GM12878 (cell line): ENCODE results near the gene SNAI3. TPM values are rescaled to one million over a fixed set of nuclear protein-coding genes. Genes with fewer than 3 reads are reported as not detected.
A peak's percentile ranks its signal among the peaks of the same experiment; 100 is the strongest.

ENCODE experiments used
- ATAC-seq: fragments of 200-7000 bp; cut with Tn5 transposase; 3 replicates; pipeline ENCODE4 v1.9.1; 2020; ENCODE audit warnings: mild to moderate bottlenecking, moderate library complexity
- BruUV-seq: library from RNA; stranded (reverse); fragments of 400-500 nt; replicated peaks from 2 replicates; lab custom pipeline; 2021; lab: Mats Ljungman, UMichigan
- CTCF ChIA-PET: fragments of 300-600 bp; sonication (Branson Sonifier 250); formaldehyde crosslinking; extraction: SDS; loops from one replicate; lab custom pipeline; 2021; ENCODE audit warnings: inconsistent platforms; lab: Yijun Ruan, JAX
- POLR2A ChIA-PET: fragments of 350-600 bp; formaldehyde crosslinking; extraction: SDS; loops from one replicate; lab custom pipeline; 2021; ENCODE audit warnings: inconsistent platforms; lab: Charles Lee
- RAD21 ChIA-PET: fragments of 300-600 bp; sonication (Branson Sonifier 250); formaldehyde crosslinking; loops from one replicate; lab custom pipeline; 2023; ENCODE audit warnings: antibody characterized with exemption; ENCODE audit not compliant: unreplicated experiment; lab: Charles Lee
- SMC1A ChIA-PET: fragments of 300-600 bp; sonication (Branson Sonifier 250); formaldehyde crosslinking; loops from one replicate; lab custom pipeline; 2023; ENCODE audit not compliant: unreplicated experiment, uncharacterized antibody; lab: Charles Lee
- DNase-seq: peaks from one replicate; pipeline ENCODE4 v3.0.0-alpha.2; 2011; ENCODE audit warnings: low read depth, low spot score
- FAIRE-seq: peaks from 3 replicates; lab custom pipeline; 2011; peaks lifted over from hg19 to GRCh38; lab: Jason Lieb, UNC
- H2AFZ ChIP-seq: 2 replicates; pipeline ENCODE4 v1.6.0; 2011; ENCODE audit warnings: low read depth, low read length, control low read depth; ENCODE audit not compliant: control insufficient read depth
- H3K27ac ChIP-seq: 2 replicates; pipeline ENCODE4 v1.5.1; 2011; ENCODE audit warnings: control low read depth; ENCODE audit not compliant: control insufficient read depth, insufficient read depth
- H3K27me3 ChIP-seq, 2 experiments: replicated peaks in 1 of 2; 2 replicates each; pipeline versions ENCODE4 v1.6.0 to v1.6.1; 2011; ENCODE audit warnings: low read length in 1 of 2; ENCODE audit not compliant: control insufficient read depth in 2 of 2, insufficient read depth in 2 of 2
- H3K36me3 ChIP-seq, 2 experiments: 2 replicates each; pipeline ENCODE4 v1.5.1; 2011; ENCODE audit warnings: low read length in 1 of 2; ENCODE audit not compliant: control insufficient read depth in 2 of 2, insufficient read depth in 2 of 2
- H3K4me1 ChIP-seq: 2 replicates; pipeline ENCODE4 v1.6.1; 2011; ENCODE audit warnings: mild to moderate bottlenecking, low read length, moderate library complexity, mixed read lengths; ENCODE audit not compliant: control insufficient read depth, insufficient read depth
- H3K4me2 ChIP-seq: 2 replicates; pipeline ENCODE4 v1.6.0; 2011; ENCODE audit warnings: control low read depth; ENCODE audit not compliant: control insufficient read depth, insufficient read depth
- H3K4me3 ChIP-seq: fragments of 200-600 bp; sonication (generic); 2 replicates; pipeline ENCODE4 v1.5.1; 2016
- H3K79me2 ChIP-seq: 2 replicates; pipeline ENCODE4 v1.6.0; 2011; ENCODE audit warnings: low read length; ENCODE audit not compliant: control insufficient read depth, insufficient read depth
- H3K9ac ChIP-seq: 2 replicates; pipeline ENCODE4 v1.8.0; 2011; ENCODE audit warnings: low read length, control low read depth, mixed read lengths; ENCODE audit not compliant: control insufficient read depth, insufficient read depth
- H3K9me3 ChIP-seq: replicated peaks from 3 replicates; pipeline ENCODE4 v1.5.1; 2011; ENCODE audit warnings: mild to moderate bottlenecking, low read length; ENCODE audit not compliant: control insufficient read depth, insufficient read depth
- H4K20me1 ChIP-seq: 2 replicates; pipeline ENCODE4 v1.6.0; 2011; ENCODE audit not compliant: control insufficient read depth, insufficient read depth
- BRCA1 ChIP-seq: IDR thresholded peaks from 2 replicates; pipeline ENCODE4 v1.6.1; 2011; ENCODE audit warnings: low read depth, low read length, improper control_type of control experiment
- FOXM1 ChIP-seq: IDR thresholded peaks from 2 replicates; pipeline ENCODE4 v1.6.1; 2012; ENCODE audit warnings: low read depth, mild to moderate bottlenecking, inconsistent platforms, low read length, moderate library complexity
- HCFC1 ChIP-seq: fragments of 150-350 bp; IDR thresholded peaks from 2 replicates; pipeline ENCODE4 v1.6.1; 2014; ENCODE audit warnings: low read length
- HDAC6 ChIP-seq: fragments of 200-600 bp; sonication (generic); IDR thresholded peaks from one replicate; pipeline ENCODE4 v1.8.0; 2017; ENCODE audit warnings: antibody characterized with exemption; ENCODE audit not compliant: unreplicated experiment
- MEF2A ChIP-seq: IDR thresholded peaks from 2 replicates; pipeline ENCODE4 v1.6.1; 2011; ENCODE audit warnings: low read depth, mild to moderate bottlenecking, low read length, moderate library complexity; ENCODE audit not compliant: insufficient read depth
- NFXL1 ChIP-seq: fragments of 450-650 bp; IDR thresholded peaks from 2 replicates; pipeline ENCODE4 v1.6.1; 2017; ENCODE audit warnings: antibody characterized with exemption, mild to moderate bottlenecking, borderline replicate concordance
- NRF1 ChIP-seq: conservative IDR thresholded peaks from 2 replicates; pipeline ENCODE4 v1.6.1; 2011; ENCODE audit warnings: mild to moderate bottlenecking, low read depth, low read length, improper control_type of control experiment
- POLR2AphosphoS2 ChIP-seq: IDR thresholded peaks from 2 replicates; pipeline ENCODE4 v1.6.1; 2011; ENCODE audit warnings: low read depth, mild to moderate bottlenecking, low read length, improper control_type of control experiment, moderate library complexity
- POU2F2 ChIP-seq: IDR thresholded peaks from 3 replicates; pipeline ENCODE4 v1.6.1; 2011; ENCODE audit warnings: low read depth, mild to moderate bottlenecking, low read length, borderline replicate concordance
- ZBED1 ChIP-seq: IDR thresholded peaks from 2 replicates; pipeline ENCODE4 v1.6.1; 2016; ENCODE audit warnings: borderline replicate concordance
- WGBS: methylation state at CpG from one replicate; pipeline ENCODE4 v1.1.6; 2016; ENCODE audit warnings: low lambda C conversion rate; ENCODE audit not compliant: insufficient replicate concordance, insufficient coverage; ENCODE audit errors: missing lambda C conversion rate; 5-methylcytosine and 5-hydroxymethylcytosine counted together
- in situ Hi-C: fragments of 300-500 bp; cut with MboI; formaldehyde crosslinking; loops from 9 replicates; pipeline ENCODE4 v1.14.3; 2018; ENCODE audit warnings: mixed read lengths
- intact Hi-C: fragments of 100-400 bp; cut with micrococcal nuclease; formaldehyde crosslinking; loops from one replicate; pipeline ENCODE4 v1.14.2; 2022; ENCODE audit not compliant: unreplicated experiment
- polyA plus RNA-seq, 11 experiments: library from polyadenylated mRNA; depleted of rRNA in 4 of 11; unstranded in 6 of 11; stranded (reverse) in 5 of 11; fragments of >200 nt; fragmentation: Nextera tagmentation in 4 of 11; fragmentation: Illumina TruSeq in 1 of 11; extraction: Ambion mirVana in 4 of 11; extraction: Trizol in 1 of 11; gene quantifications; 1 replicate in 1 of 11; 2 replicates in 10 of 11; pipeline versions ENCODE4 v1.2.1 to v1.2.3, GENCODE V29; 2011 to 2016; ENCODE audit warnings: inconsistent platforms in 2 of 11, missing spikeins in 2 of 11, low read depth in 1 of 11
- total RNA-seq, 4 experiments: library from RNA; depleted of rRNA in 3 of 4; stranded (reverse); fragments of >200 nt in 3 of 4; fragmentation: Illumina TruSeq in 1 of 4; extraction: Trizol in 1 of 4; gene quantifications; 2 replicates each; pipeline versions ENCODE4 v1.2.1 to v1.2.3, GENCODE V29; 2013 to 2021
- TF ChIP-seq, protein P1 (sequence below): IDR thresholded peaks from 2 replicates; pipeline ENCODE4 v1.6.1; 2011; ENCODE audit warnings: low read depth, low read length, improper control_type of control experiment, borderline replicate concordance
- TF ChIP-seq, protein P2 (sequence below): IDR thresholded peaks from 2 replicates; pipeline ENCODE4 v1.6.1; 2012; ENCODE audit warnings: low read depth, low read length, improper control_type of control experiment
- TF ChIP-seq, protein P3 (sequence below): fragments of 450-650 bp; IDR thresholded peaks from 2 replicates; pipeline ENCODE4 v1.6.1; 2016; ENCODE audit warnings: mild to moderate bottlenecking, moderate library complexity, borderline replicate concordance
- TF ChIP-seq, protein P4 (sequence below): fragments of 450-650 bp; IDR thresholded peaks from 2 replicates; pipeline ENCODE4 v1.6.1; 2018; ENCODE audit warnings: mild to moderate bottlenecking, low read depth, moderate library complexity; ENCODE audit not compliant: partially characterized antibody

Gene SNAI3
- total and polyA plus RNA-seq, 10 of the 15 experiments (the other 5 are each of a cell fraction or from before 2014, with no cell fraction given), result 0.21 to 7.4 (median 3.0) TPM

DNA sequence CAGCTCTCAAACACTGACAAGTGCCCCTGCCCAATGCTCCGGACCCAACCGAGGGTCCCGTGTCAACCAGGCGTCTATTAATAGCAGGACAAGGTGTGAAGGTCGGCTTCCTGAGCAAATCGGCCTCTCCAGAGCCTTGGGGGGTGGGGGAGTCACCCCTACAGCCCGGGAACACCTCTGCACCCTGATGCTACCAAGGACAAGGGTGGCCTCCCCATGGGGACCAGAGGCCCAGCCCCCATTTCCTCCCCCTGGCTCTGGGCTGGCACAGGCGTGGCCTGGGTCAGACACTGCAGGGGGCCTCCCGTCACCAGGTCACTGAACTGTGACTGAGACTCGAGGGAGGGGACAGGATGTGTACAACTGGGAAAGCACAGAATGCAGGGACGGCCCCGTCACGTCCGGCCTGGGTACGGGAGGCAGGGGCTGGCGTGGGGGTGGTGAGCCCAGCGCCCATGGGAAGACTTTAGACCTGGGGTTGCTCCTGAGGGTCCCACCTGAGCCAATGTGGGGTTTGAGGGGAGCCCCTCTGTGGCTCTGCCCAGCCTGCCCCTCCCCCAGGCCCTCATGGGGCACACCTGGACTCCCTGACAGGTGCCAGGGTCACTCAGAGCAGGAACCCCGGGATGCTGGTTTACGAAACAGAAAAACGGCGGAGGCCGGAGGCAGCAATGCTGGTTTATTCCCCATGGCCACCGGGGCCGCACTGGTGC, 34.9 kb downstream of the SNAI3 start:
- FAIRE-seq (peak; percentile 100), ATAC-seq (peak; percentile 84), DNase-seq (peak; percentile 92)
- RAD21 ChIA-PET, result interaction anchor here (1.1 to 1.2 kb wide), 2 partner anchors 15 to 54 kb away, joined by 3 read pairs; no protein-coding TSS in a partner anchor
- H2AFZ ChIP-seq, result peak overlapping the region; percentile 12; the same call in 1 of the 2 replicates
- intact Hi-C loops (loop anchor here (1.0 to 5.0 kb wide), 4 partner anchors 12 to 161 kb away; partner anchors contain the start of genes APRT, CTU2, MVD and RNF166), in situ Hi-C loops (no loop called here)
- BruUV-seq, result TSS peak; percentile 97
- SMC1A ChIA-PET, result no interaction called here
- POLR2A ChIA-PET, result interaction anchor here (0.6 to 2.6 kb wide), 5 partner anchors 12 to 431 kb away, joined by 3 to 8 read pairs (median 5); partner anchors contain the start of gene MVD
- H3K79me2 ChIP-seq, result peaks cover 36% of the 10 kb centered on the region
- peak overlapping the region; percentile 96 for H3K27ac ChIP-seq
- H3K9me3 ChIP-seq, result no peaks in the 10 kb centered on the region
- peak overlapping the region; percentile 95 for H3K4me2 ChIP-seq
- peak overlapping the region; percentile 87 for H3K9ac ChIP-seq
- no peaks in the 10 kb centered on the region; the same call in 1 of the 2 replicates for H4K20me1 ChIP-seq
- WGBS, result 2% methylated on average over 24 of the region's 24 CpGs
- H3K4me3 ChIP-seq, result peak overlapping the region; percentile 98
- CTCF ChIA-PET, result interaction anchor here (1.0 to 1.3 kb wide), 4 partner anchors 10 to 50 kb away, joined by 3 to 6 read pairs (median 3); no protein-coding TSS in a partner anchor
- peaks cover 22% of the 10 kb centered on the region for H3K4me1 ChIP-seq
- H3K36me3 ChIP-seq, result peaks cover 0 to 9% of the 10 kb centered on the region in 2 experiments
- H3K27me3 ChIP-seq, result no peaks in the 10 kb centered on the region
- TF ChIP-seq, protein P1, sequence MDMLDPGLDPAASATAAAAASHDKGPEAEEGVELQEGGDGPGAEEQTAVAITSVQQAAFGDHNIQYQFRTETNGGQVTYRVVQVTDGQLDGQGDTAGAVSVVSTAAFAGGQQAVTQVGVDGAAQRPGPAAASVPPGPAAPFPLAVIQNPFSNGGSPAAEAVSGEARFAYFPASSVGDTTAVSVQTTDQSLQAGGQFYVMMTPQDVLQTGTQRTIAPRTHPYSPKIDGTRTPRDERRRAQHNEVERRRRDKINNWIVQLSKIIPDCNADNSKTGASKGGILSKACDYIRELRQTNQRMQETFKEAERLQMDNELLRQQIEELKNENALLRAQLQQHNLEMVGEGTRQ, result no peak
- TF ChIP-seq POLR2AphosphoS2 (peak; percentile 32; the same call in 1 of the 2 replicates), NRF1 (no peak), NFXL1 (no peak), ZBED1 (peak; percentile 70; the same call in 1 of the 2 replicates), MEF2A (0 out of 2 replicates have a peak, but pooled peaks have one; percentile 35), HCFC1 (peak; percentile 28; the same call in 1 of the 2 replicates), BRCA1 (no peak), FOXM1 (no peak), POU2F2 (peak; percentile 48; the same call in 2 of the 3 replicates), HDAC6 (no peak)
- TF ChIP-seq, protein P2, sequence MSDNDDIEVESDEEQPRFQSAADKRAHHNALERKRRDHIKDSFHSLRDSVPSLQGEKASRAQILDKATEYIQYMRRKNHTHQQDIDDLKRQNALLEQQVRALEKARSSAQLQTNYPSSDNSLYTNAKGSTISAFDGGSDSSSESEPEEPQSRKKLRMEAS, result no peak
- TF ChIP-seq, protein P3, sequence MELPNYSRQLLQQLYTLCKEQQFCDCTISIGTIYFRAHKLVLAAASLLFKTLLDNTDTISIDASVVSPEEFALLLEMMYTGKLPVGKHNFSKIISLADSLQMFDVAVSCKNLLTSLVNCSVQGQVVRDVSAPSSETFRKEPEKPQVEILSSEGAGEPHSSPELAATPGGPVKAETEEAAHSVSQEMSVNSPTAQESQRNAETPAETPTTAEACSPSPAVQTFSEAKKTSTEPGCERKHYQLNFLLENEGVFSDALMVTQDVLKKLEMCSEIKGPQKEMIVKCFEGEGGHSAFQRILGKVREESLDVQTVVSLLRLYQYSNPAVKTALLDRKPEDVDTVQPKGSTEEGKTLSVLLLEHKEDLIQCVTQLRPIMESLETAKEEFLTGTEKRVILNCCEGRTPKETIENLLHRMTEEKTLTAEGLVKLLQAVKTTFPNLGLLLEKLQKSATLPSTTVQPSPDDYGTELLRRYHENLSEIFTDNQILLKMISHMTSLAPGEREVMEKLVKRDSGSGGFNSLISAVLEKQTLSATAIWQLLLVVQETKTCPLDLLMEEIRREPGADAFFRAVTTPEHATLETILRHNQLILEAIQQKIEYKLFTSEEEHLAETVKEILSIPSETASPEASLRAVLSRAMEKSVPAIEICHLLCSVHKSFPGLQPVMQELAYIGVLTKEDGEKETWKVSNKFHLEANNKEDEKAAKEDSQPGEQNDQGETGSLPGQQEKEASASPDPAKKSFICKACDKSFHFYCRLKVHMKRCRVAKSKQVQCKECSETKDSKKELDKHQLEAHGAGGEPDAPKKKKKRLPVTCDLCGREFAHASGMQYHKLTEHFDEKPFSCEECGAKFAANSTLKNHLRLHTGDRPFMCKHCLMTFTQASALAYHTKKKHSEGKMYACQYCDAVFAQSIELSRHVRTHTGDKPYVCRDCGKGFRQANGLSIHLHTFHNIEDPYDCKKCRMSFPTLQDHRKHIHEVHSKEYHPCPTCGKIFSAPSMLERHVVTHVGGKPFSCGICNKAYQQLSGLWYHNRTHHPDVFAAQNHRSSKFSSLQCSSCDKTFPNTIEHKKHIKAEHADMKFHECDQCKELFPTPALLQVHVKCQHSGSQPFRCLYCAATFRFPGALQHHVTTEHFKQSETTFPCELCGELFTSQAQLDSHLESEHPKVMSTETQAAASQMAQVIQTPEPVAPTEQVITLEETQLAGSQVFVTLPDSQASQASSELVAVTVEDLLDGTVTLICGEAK, result peak; percentile 85
- TF ChIP-seq, protein P4, sequence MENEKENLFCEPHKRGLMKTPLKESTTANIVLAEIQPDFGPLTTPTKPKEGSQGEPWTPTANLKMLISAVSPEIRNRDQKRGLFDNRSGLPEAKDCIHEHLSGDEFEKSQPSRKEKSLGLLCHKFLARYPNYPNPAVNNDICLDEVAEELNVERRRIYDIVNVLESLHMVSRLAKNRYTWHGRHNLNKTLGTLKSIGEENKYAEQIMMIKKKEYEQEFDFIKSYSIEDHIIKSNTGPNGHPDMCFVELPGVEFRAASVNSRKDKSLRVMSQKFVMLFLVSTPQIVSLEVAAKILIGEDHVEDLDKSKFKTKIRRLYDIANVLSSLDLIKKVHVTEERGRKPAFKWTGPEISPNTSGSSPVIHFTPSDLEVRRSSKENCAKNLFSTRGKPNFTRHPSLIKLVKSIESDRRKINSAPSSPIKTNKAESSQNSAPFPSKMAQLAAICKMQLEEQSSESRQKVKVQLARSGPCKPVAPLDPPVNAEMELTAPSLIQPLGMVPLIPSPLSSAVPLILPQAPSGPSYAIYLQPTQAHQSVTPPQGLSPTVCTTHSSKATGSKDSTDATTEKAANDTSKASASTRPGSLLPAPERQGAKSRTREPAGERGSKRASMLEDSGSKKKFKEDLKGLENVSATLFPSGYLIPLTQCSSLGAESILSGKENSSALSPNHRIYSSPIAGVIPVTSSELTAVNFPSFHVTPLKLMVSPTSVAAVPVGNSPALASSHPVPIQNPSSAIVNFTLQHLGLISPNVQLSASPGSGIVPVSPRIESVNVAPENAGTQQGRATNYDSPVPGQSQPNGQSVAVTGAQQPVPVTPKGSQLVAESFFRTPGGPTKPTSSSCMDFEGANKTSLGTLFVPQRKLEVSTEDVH, result peak; percentile 64
